ENCODE data around the gene PPP1R7.

Gene PPP1R7

GRCh38 chr2:241114836-241115235, 35.4 kb upstream of the PPP1R7 start:
- H3K9me3 Mint-ChIP-seq: no peaks in the 10 kb centered on the region
- peak overlapping the region; percentile 50 for H3K27ac Mint-ChIP-seq
- H3K4me3 Mint-ChIP-seq: no peak overlapping the region
- no peaks in the 10 kb centered on the region for H3K27me3 Mint-ChIP-seq
- no peak for ATAC-seq
- H3K4me1 Mint-ChIP-seq: peaks cover 61% of the 10 kb centered on the region
- peaks cover 64% of the 10 kb centered on the region for H3K36me3 Mint-ChIP-seq

GRCh38 chr2:241115361-241115760, 34.9 kb upstream of the PPP1R7 start:
- Mint-ChIP-seq H3K4me1 (peaks cover 56% of the 10 kb centered on the region), H3K27ac (peak overlapping the region; percentile 50), H3K9me3 (no peaks in the 10 kb centered on the region), H3K36me3 (peaks cover 70% of the 10 kb centered on the region), H3K27me3 (no peaks in the 10 kb centered on the region), H3K4me3 (no peak overlapping the region)
- no peak for ATAC-seq

- Mint-ChIP-seq H3K27me3 (no peaks in the 10 kb centered on the region), H3K27ac (peak overlapping the region; percentile 3), H3K4me1 (peaks cover 40% of the 10 kb centered on the region), H3K9me3 (peaks cover 4% of the 10 kb centered on the region), H3K36me3 (peaks cover 82% of the 10 kb centered on the region), H3K4me3 (no peak overlapping the region)
- ATAC-seq: no peak
Measured at GRCh38 chr2:241116606-241117560, 33.4 kb upstream of the PPP1R7 start.

GRCh38 chr2:241118737-241119505, 31.3 kb upstream of the PPP1R7 start:
- peaks cover 31% of the 10 kb centered on the region for H3K4me1 Mint-ChIP-seq
- ATAC-seq: no peak
- no peak overlapping the region for H3K4me3 Mint-ChIP-seq
- H3K27me3 Mint-ChIP-seq: no peaks in the 10 kb centered on the region
- H3K27ac Mint-ChIP-seq: peak overlapping the region; percentile 3
- peaks cover 85% of the 10 kb centered on the region for H3K36me3 Mint-ChIP-seq
- H3K9me3 Mint-ChIP-seq: peaks cover 4% of the 10 kb centered on the region

DNA sequence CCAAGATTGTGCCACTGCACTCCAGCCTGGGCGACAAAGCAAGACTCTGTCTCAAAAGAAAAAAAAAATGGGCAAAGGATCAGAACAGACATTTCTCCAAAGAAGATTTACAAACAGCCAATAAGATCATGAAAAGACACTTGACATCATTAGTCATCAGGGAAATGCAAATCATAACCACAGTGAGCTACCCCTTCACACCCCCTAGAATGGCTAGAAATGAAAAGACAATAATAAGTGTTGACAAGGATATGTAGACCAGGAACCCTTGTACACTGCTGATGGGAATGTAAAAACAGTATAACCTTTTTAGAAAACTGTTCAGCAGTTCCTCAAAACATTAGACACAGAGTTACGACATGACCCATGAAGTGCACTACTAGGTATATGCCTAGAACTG, 29.8 kb upstream of the PPP1R7 start:
- peaks cover 4% of the 10 kb centered on the region for H3K9me3 Mint-ChIP-seq
- H3K27me3 Mint-ChIP-seq: no peaks in the 10 kb centered on the region
- H3K4me1 Mint-ChIP-seq: peaks cover 30% of the 10 kb centered on the region
- no peak for ATAC-seq
- peaks cover 77% of the 10 kb centered on the region for H3K36me3 Mint-ChIP-seq
- peak overlapping the region; percentile 40 for H3K27ac Mint-ChIP-seq
- no peak overlapping the region for H3K4me3 Mint-ChIP-seq

DNA sequence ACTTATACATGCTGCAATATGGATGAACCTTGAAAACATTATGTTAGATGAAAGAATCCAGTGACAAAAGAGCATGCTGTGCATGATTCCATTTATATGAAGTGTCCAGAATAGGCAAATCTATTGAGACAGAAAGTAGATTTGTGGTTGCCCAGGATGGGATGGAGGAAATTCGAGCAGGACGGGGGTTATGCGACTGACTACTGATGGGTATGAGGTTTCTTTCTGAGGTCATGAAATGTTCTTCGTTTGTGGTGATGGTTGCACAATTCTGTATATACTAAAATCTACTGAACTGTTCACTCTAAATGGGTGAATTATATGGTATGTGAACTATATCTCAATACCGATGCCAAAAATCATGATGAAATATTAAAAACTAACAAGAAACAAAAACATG, 29.3 kb upstream of the PPP1R7 start:
- peak overlapping the region; percentile 40 for H3K27ac Mint-ChIP-seq
- H3K9me3 Mint-ChIP-seq: peaks cover 4% of the 10 kb centered on the region
- peaks cover 77% of the 10 kb centered on the region for H3K36me3 Mint-ChIP-seq
- no peak overlapping the region for H3K4me3 Mint-ChIP-seq
- no peak for ATAC-seq
- H3K4me1 Mint-ChIP-seq: peaks cover 33% of the 10 kb centered on the region
- no peaks in the 10 kb centered on the region for H3K27me3 Mint-ChIP-seq

DNA sequence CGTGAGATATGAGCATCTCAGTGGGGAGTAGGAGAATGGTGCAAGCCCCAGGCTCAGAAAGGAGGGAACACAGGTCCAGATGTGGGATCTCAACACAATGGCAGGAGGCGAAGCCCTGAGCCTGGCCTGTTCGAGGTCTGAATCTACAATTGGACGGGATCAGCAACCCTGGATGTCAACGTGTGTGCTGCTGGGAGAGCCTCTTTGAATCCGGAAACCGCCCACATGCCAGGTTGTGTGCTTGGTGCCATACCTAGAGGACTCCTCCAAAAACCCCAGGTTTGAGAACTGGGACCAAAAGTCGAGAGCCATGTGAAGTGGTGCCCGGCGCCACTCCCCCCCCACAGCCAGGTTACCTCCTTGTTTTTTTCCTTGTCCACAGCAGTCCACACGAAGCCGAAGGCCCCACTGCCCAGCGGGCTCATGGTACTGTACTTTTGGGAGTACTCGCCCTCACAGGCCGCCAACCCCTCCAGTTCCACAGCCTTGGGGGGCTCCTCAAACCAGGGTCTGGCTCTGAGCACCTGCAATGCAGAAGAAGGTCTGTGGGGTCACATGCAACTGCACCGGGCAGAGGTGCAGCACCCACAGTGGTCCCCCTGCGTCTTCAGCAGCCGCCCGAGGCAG, 27.8 kb upstream of the PPP1R7 start:
- H3K4me3 Mint-ChIP-seq: no peak overlapping the region
- no peaks in the 10 kb centered on the region for H3K27me3 Mint-ChIP-seq
- H3K4me1 Mint-ChIP-seq: peaks cover 42% of the 10 kb centered on the region
- H3K36me3 Mint-ChIP-seq: peaks cover 77% of the 10 kb centered on the region
- H3K9me3 Mint-ChIP-seq: peaks cover 4% of the 10 kb centered on the region
- ATAC-seq: no peak
- peak overlapping the region; percentile 57 for H3K27ac Mint-ChIP-seq

- peak overlapping the region; percentile 100 for H3K27ac Mint-ChIP-seq
- ATAC-seq: peak; percentile 25
Measured at GRCh38 chr2:241123816-241124536, 26.3 kb upstream of the PPP1R7 start.

DNA sequence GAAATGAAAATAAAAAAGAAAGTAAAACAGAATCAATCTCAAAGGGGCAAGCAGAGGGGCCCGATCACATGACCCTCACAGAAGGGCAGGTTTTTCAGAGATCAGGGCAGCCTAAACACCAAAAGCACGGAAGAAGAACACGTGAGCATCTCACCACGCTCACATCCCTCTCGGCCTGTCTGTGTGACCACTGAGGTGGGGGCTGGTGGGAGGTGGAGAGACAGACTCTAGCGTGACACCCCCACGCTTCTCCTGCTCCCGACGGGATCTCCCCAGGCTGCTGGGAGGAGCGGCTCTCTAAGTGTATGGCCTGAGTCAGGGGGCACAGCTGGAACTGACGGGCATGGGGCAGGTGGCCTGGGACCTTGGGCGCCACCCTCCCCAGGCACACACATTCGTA, 24.6 kb upstream of the PPP1R7 start:
- H3K9me3 Mint-ChIP-seq: peaks cover 9% of the 10 kb centered on the region
- peaks cover 84% of the 10 kb centered on the region for H3K36me3 Mint-ChIP-seq
- peak overlapping the region; percentile 100 for H3K27ac Mint-ChIP-seq
- H3K4me3 Mint-ChIP-seq: peak overlapping the region; percentile 62
- peak; percentile 18 for ATAC-seq
- H3K4me1 Mint-ChIP-seq: peaks cover 61% of the 10 kb centered on the region
- no peaks in the 10 kb centered on the region for H3K27me3 Mint-ChIP-seq

More at GRCh38 chr2:241123816-241124536, 26.3 kb upstream of the PPP1R7 start:
- no peaks in the 10 kb centered on the region for H3K27me3 Mint-ChIP-seq
- H3K4me3 Mint-ChIP-seq: peak overlapping the region; percentile 47
- H3K9me3 Mint-ChIP-seq: peaks cover 9% of the 10 kb centered on the region
- peaks cover 44% of the 10 kb centered on the region for H3K4me1 Mint-ChIP-seq
- peaks cover 79% of the 10 kb centered on the region for H3K36me3 Mint-ChIP-seq

DNA sequence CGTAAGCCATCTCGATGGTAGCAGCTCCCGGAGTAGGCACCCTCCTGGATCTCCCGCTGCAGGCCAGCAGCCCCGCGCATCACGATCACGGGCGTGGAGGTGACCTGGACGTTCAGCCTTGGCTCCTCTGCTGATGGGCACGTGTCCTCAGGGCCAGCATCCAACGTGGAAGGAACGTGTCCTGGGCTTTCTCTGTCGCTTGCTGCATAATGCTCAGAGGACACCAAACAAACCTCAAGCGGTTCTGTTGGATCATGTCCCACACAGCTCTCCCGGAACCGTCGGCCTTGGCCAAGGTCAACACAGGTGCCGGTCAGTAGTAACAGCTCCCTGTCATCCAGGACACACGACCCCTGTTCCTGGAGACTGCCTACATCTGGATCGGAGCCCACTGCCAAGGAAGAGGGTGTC, 24.1 kb upstream of the PPP1R7 start:
- H3K4me3 Mint-ChIP-seq: peak overlapping the region; percentile 62
- no peaks in the 10 kb centered on the region for H3K27me3 Mint-ChIP-seq
- H3K36me3 Mint-ChIP-seq: peaks cover 83% of the 10 kb centered on the region
- peaks cover 5% of the 10 kb centered on the region for H3K9me3 Mint-ChIP-seq
- ATAC-seq: no peak
- peak overlapping the region; percentile 100 for H3K27ac Mint-ChIP-seq
- H3K4me1 Mint-ChIP-seq: peaks cover 63% of the 10 kb centered on the region

DNA sequence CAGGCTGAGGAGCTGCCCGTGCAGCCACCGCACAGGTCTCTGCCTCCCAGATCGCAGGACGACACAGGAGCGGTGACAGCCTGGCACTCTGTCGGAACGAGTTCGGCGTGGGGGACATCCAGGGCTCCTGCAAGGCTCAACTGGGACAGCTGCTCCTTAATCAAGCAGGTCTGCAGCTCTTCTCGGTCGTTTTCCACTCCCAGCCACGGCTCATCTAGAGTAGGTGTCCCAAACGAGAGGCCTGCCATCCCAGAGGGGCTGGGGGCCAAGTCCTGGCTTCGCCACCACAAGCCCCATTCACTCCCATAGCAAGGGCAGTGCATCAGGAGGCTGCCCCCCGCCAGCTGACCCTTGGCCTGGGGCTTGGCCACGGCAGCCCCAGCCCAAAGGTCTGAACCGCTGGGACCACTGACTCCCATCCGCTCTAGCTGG, 23.5 kb upstream of the PPP1R7 start:
- peaks cover 63% of the 10 kb centered on the region for H3K4me1 Mint-ChIP-seq
- peaks cover 78% of the 10 kb centered on the region for H3K36me3 Mint-ChIP-seq
- no peak for ATAC-seq
- peak overlapping the region; percentile 100 for H3K27ac Mint-ChIP-seq
- peaks cover 5% of the 10 kb centered on the region for H3K9me3 Mint-ChIP-seq
- no peak overlapping the region for H3K4me3 Mint-ChIP-seq
- H3K27me3 Mint-ChIP-seq: no peaks in the 10 kb centered on the region

DNA sequence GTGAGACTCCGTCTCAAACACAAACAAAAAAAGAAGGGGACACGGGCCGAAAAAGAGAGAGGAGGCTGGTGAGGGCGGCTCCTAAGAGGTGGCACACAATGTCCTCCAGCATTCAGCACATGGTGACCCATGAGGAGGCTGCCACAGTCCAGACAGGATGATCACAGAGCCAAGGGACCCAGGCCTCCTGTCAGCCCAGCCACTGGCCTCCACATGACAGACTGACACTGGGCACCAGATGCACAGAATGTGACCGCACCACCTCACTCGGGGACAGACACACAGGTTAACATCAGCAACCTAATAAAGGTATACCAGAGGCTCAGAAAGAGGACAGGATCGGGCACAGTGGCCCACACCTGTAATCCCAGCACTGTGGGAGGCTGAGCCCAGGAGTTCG, 22.0 kb upstream of the PPP1R7 start:
- H3K27ac Mint-ChIP-seq: peak overlapping the region; percentile 100
- peaks cover 5% of the 10 kb centered on the region for H3K9me3 Mint-ChIP-seq
- H3K4me1 Mint-ChIP-seq: peaks cover 74% of the 10 kb centered on the region
- peaks cover 77% of the 10 kb centered on the region for H3K36me3 Mint-ChIP-seq
- no peaks in the 10 kb centered on the region for H3K27me3 Mint-ChIP-seq
- ATAC-seq: no peak
- H3K4me3 Mint-ChIP-seq: peak overlapping the region; percentile 53

- Mint-ChIP-seq H3K36me3 (peaks cover 81% of the 10 kb centered on the region), H3K27ac (peak overlapping the region; percentile 100), H3K4me3 (peak overlapping the region; percentile 38), H3K9me3 (peaks cover 5% of the 10 kb centered on the region), H3K4me1 (peaks cover 72% of the 10 kb centered on the region), H3K27me3 (no peaks in the 10 kb centered on the region)
- ATAC-seq: peak; percentile 47
Measured at GRCh38 chr2:241129086-241129871, 21.0 kb upstream of the PPP1R7 start.

GRCh38 chr2:241130316-241130715, 20.0 kb upstream of the PPP1R7 start:
- peak overlapping the region; percentile 100 for H3K27ac Mint-ChIP-seq
- peaks cover 85% of the 10 kb centered on the region for H3K36me3 Mint-ChIP-seq
- H3K27me3 Mint-ChIP-seq: no peaks in the 10 kb centered on the region
- H3K4me3 Mint-ChIP-seq: no peak overlapping the region
- peaks cover 5% of the 10 kb centered on the region for H3K9me3 Mint-ChIP-seq
- peaks cover 70% of the 10 kb centered on the region for H3K4me1 Mint-ChIP-seq
- ATAC-seq: no peak
